Ascending aorta (tissue), 2 donors: ENCODE data around the gene BDNF. TPM values are rescaled to one million over a fixed set of nuclear protein-coding genes. Genes with fewer than 3 reads are reported as not detected.

Source experiments
- DNase-seq, 2 donors: peaks; one replicate each; pipeline ENCODE4 v3.0.0-alpha.2; 2019; ENCODE audit warnings: low spot score in 2 of 2
- H3K27ac ChIP-seq, 2 donors: fragments of 200-600 bp; sonication (generic); one replicate each; pipeline ENCODE4 v1.5.1; 2016 to 2017; ENCODE audit warnings: mild to moderate bottlenecking in 1 of 2
- H3K27me3 ChIP-seq: fragments of 200-600 bp; sonication (generic); one replicate; pipeline ENCODE4 v1.5.1; 2017
- H3K36me3 ChIP-seq, 2 donors: fragments of 200-600 bp; sonication (generic); one replicate each; pipeline ENCODE4 v1.5.1; 2016
- H3K4me1 ChIP-seq, 2 donors: fragments of 200-600 bp; sonication (generic); one replicate each; pipeline ENCODE4 v1.5.1; 2016 to 2017; ENCODE audit warnings: mild to moderate bottlenecking in 1 of 2
- H3K4me3 ChIP-seq, 2 donors: fragments of 200-600 bp; sonication (generic); one replicate each; pipeline ENCODE4 v1.5.1; 2016 to 2017; ENCODE audit warnings: mild to moderate bottlenecking in 1 of 2
- H3K9me3 ChIP-seq, 2 donors: fragments of 200-600 bp; sonication (generic); one replicate each; pipeline ENCODE4 v1.5.1; 2016
- CTCF ChIP-seq, 3 experiments: fragments of 200-600 bp in 2 of 3; fragments of 450-650 bp in 1 of 3; sonication (generic) in 2 of 3; IDR thresholded peaks; one replicate each; pipeline ENCODE4 v1.5.1; 2016 to 2019; ENCODE audit warnings: antibody characterized with exemption in 3 of 3, mild to moderate bottlenecking in 1 of 3, moderate library complexity in 1 of 3
- intact Hi-C: fragments of 100-400 bp; cut with DNase I; formaldehyde crosslinking; loops from one replicate; pipeline ENCODE4 v1.15.1; 2023
- total RNA-seq: library from RNA; depleted of rRNA; stranded (reverse); fragments of >200 nt; gene quantifications from one replicate; pipeline ENCODE4 v1.1.0, GENCODE V29; 2016

BDNF gene
- total RNA-seq, 1 donor from 2014 or later = 4.7 TPM

DNA sequence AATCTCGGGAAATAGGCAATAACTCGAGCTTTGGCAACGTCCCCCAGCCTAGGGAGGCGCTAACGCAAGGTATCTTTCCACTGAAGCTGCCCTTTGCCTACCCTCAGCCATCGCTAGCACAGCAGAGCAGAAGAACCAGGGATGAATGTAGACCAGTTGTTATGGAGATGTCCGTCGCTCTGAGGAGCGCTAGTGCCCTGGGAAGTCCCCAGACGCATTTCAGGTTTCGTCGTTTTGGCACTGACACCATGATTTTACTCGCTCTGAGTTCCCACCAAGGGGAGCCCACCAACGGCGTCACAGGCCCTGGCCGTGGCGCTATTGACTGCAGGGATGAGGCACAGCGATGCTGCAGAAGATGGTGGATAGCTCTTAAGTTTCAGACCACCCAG is 22.7 kb upstream of the BDNF start:
- Histone ChIP-seq H3K27ac (no peak overlapping the region), H3K4me3 (peak overlapping the region in 1 of 2 donors; percentile 61), H3K36me3 (no peaks in the 10 kb centered on the region), H3K9me3 (no peaks in the 10 kb centered on the region), H3K4me1 (peaks cover 9 to 16% of the 10 kb centered on the region in 2 donors), H3K27me3 (peaks cover 26% of the 10 kb centered on the region)
- TF ChIP-seq CTCF (IDR thresholded peaks at IDR 0.05) = no peak
- intact Hi-C loops = no loop called here
- no peak for DNase-seq

- no peak for TF ChIP-seq CTCF (IDR thresholded peaks at IDR 0.05)
- DNase-seq = no peak
- Histone ChIP-seq H3K36me3 (no peaks in the 10 kb centered on the region), H3K27me3 (peaks cover 26% of the 10 kb centered on the region), H3K27ac (no peak overlapping the region), H3K4me1 (peaks cover 9 to 16% of the 10 kb centered on the region in 2 donors), H3K4me3 (peak overlapping the region; percentile 49 to 61), H3K9me3 (no peaks in the 10 kb centered on the region)
- intact Hi-C loops = no loop called here
Observed at GRCh38 chr11:27722117-27722952, 22.1 kb upstream of the BDNF start.

- H3K27ac ChIP-seq = no peak overlapping the region
- peak overlapping the region; percentile 49 to 61 for H3K4me3 ChIP-seq
- no peak for TF ChIP-seq CTCF (IDR thresholded peaks at IDR 0.05)
- H3K9me3 ChIP-seq = no peaks in the 10 kb centered on the region
- H3K4me1 ChIP-seq = peaks cover 9 to 16% of the 10 kb centered on the region in 2 donors
- H3K36me3 ChIP-seq = no peaks in the 10 kb centered on the region
- DNase-seq = no peak
- H3K27me3 ChIP-seq = peaks cover 31% of the 10 kb centered on the region
- intact Hi-C loops = no loop called here
Observed at GRCh38 chr11:27721264-27722116, 21.2 kb upstream of the BDNF start.

DNA sequence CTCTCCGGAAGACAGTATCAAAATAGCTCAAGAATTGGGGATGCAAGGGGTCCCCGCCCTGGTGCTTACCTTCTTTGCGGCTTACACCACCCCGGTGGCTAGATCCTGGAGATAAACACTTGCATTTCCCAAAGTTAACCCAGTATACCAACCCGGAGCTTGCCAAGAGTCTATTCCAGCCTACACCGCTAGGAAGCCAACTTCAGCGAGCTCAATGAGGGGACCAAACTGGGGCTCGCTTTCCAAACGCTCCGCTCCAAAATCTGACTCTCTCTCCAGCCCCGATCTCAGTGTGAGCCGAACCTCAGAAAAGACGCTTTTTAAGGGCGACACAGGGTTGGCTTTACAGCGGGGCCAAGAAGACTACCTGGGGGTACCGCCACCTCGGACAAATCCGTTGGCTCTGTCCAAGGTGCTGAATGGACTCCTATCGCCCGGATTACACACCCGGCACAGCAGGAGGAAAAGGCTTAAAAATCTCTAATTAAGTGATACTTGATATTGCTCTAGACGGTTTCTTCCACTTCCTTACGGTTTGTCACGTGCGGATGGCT is 20.1 kb upstream of the BDNF start:
- Histone ChIP-seq H3K36me3 (no peaks in the 10 kb centered on the region), H3K4me1 (peaks cover 9 to 16% of the 10 kb centered on the region in 2 donors), H3K4me3 (no peak overlapping the region), H3K27ac (no peak overlapping the region), H3K27me3 (peaks cover 31% of the 10 kb centered on the region), H3K9me3 (no peaks in the 10 kb centered on the region)
- no peak for DNase-seq
- TF ChIP-seq CTCF (IDR thresholded peaks at IDR 0.05) = no peak
- intact Hi-C loops = no loop called here

GRCh38 chr11:27719546-27719925 is 19.3 kb upstream of the BDNF start:
- H3K27ac ChIP-seq = no peak overlapping the region
- no peak for DNase-seq
- H3K27me3 ChIP-seq = peaks cover 31% of the 10 kb centered on the region
- TF ChIP-seq CTCF (IDR thresholded peaks at IDR 0.05) = no peak
- no peaks in the 10 kb centered on the region for H3K9me3 ChIP-seq
- intact Hi-C loops = no loop called here
- H3K4me3 ChIP-seq = peak overlapping the region; percentile 53 to 63
- H3K4me1 ChIP-seq = peaks cover 9 to 16% of the 10 kb centered on the region in 2 donors
- H3K36me3 ChIP-seq = no peaks in the 10 kb centered on the region
